HG03045 (cell line): ENCODE data around the gene RSPH6A.

ENCODE experiments used
- ATAC-seq: cut with Tn5 transposase; IDR thresholded peaks from one replicate; pipeline ENCODE4 v1.9.1; 2021; ENCODE audit warnings: mild to moderate bottlenecking, moderate library complexity; ENCODE audit not compliant: unreplicated experiment

Gene RSPH6A

DNA sequence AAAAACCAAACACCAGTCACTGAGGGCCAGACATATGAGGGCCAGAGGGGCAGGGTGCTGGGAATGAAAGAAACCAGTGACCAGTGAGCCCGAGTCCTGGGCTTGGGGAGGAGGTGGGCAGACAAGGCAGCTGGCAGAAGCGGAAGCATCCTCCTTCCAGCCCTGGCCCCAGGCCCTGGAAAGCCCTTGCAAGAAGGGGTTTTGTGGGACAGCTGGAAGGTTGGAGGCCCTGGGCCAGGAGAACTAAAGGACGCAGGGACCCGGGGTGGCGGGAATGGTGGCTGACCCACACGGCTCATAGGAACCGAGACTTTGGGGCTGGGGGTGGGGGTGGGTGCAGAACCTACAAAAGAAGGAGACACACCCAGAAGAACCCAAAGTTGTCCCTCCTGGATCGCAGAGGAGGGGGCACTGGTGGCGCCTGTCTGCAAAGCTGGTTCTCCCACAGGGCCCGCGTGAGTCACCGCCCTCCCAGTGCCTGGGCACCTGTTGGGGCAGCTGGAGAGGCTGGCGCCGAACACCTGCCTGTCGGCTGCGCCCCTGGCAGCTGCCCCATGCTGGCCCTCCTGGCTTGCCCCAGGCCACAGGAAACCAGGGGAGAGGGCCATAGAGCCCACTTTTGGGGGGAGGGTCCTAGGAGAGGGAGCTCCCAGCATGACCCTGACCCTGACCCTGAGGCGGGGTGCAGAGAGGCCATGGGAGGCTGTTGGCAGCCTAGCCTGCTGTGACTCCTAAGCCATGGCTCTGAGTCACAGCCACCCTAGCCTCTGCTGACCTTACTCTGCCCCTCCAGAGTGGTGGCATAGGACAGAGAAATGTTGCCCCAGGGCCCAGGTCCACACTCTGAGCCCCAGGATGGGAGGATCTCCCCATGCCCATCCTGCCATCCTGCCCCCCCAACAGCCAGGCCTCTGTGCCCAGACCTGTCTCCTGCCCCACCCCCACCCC is 33.6 kb downstream of the RSPH6A start:
- no peak for ATAC-seq

DNA sequence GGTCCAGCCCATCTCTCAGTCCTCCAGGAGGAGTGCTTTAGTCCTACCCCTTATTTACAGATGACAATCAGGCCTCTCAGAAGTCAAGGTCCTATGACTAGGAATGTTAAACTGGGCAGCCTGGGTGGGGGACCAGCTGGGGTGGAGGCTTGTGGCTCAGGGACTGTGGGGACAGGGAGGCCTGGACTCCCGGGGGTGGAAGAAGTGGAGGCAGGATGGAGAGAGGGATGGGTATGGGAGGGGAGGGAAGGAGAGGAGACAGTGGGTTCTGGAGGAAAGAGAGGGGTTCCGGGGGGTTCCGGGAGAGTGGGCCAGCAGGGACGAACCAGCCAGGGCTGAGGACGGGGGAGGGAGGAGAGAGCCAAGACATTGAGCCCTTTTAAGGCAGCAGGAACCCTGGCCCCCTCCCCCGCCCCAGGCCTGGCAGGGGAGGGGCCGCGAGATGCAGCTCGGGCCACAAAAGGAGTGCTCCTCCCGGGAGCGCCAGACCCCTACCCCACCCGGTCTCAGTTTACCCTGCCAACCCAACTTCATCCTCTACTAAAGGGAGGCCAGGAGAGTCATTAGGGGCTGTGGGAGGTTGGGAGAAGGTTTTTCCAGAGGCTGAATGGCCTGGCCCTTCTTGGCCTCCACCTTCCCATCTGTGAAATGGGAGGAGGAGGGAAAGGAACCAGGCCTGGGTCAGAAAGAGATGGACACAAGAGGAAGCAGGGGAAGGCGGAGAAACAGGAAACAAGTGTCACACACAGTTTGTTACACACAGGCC is 34.5 kb downstream of the RSPH6A start:
- ATAC-seq = no peak

- no peak for ATAC-seq
Observed at GRCh38 chr19:45780146-45780447, 35.0 kb downstream of the RSPH6A start.

DNA sequence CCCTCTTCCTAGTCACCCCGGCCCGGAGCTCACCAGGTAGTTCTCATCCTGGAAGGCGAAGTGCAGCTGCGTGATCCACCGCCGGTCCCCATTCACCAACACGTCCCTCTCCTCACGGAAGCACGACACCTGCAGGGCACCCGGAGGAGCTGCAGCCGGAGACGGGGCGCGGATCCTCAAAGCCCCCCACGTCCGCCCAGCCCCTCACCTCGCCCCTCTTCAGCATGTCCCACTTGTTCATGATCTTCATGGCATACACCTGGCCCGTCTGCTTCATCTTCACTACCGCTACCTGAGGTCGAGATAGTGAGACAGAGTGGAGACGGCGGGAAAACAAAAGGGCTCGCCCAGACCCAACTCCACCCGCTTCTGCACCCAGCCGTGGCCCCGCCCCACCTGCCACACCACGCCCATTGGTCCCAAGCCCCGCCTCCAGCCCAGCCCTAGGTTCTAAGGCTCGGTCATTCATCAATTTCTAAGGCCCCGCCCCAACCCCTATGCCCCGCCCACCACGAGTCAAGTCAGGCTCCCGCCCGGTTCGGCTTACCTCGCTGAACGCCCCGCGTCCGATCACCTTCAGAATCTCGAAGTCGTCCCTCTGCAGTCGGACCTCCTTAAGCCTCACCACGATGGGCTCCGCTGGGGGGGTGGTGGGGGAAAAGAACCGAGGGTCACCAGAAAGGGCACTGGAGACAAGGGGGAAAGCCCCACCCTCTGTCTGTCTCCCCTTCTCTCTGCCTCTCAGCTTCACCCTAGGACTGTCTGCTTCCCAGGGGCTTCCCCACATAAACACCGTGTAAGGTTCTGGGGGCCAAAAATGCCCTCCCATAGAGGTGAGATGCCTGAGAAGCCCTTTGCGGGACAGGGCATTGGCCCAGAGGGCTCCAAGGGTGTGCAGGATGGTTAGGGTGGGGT is 35.6 kb downstream of the RSPH6A start:
- peak; percentile 75 for ATAC-seq

DNA sequence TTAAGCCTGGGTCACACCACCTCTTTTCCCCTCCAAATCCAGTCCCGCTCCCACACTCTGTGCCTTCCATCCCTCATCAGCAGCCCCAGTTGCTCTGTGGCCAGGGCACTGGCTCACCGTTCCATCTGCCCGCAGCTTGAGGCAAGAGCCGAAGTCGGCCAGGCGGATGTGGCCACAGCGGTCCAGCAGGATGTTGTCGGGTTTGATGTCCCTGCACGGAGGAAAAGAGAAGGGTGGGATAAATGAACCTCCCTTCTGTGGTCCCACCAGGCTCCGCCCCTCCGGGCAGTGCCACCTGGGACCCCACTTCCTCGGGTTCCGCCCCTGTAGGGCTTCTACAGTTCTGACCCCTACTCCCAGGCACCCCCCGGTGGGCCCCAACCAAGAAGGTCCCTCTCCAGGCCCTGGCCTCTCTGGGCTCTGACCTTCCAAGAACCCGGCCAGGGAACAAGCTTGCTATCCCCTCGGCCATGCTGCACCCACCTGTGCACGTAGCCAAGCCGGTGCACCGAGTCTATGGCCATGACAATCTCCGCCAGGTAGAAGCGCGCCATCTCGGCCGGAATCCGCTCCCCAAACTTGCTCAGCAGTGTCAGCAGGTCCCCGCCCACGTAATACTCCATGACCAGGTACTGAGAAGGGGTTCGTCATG is 37.0 kb downstream of the RSPH6A start:
- ATAC-seq = no peak

DNA sequence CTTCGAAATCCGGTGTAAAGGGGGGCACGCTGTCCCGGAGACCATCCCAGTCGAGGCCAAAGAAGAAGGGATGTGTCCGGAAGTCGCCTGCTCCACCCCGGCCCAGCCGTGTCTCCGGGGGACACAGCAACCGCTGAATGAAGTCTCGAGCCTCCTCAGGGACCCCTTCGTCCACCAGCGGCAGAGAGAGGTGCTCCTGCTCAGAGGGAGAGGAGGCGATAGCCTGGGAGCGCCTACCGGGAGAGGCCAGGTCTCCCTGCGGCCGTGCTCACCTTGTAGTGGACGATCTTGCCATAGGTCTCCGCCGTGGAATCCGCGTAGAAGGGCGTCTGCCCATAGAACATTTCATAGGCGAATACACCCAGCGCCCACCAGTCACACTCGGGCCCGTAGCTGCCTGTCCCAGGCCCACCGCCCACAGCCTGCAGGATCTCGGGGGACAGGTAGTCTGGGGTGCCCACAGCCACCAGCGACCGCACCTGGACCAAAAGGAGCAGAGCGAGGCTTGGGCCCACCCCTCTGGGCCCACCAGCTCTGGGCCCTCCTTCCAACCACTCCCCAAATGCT is 37.6 kb downstream of the RSPH6A start:
- ATAC-seq = no peak

- no peak for ATAC-seq
Observed at GRCh38 chr19:45774765-45775164, 40.3 kb downstream of the RSPH6A start.

GRCh38 chr19:45773384-45773783 is 41.7 kb downstream of the RSPH6A start:
- ATAC-seq = no peak

- no peak for ATAC-seq
Observed at GRCh38 chr19:45772912-45773311, 42.2 kb downstream of the RSPH6A start.

DNA sequence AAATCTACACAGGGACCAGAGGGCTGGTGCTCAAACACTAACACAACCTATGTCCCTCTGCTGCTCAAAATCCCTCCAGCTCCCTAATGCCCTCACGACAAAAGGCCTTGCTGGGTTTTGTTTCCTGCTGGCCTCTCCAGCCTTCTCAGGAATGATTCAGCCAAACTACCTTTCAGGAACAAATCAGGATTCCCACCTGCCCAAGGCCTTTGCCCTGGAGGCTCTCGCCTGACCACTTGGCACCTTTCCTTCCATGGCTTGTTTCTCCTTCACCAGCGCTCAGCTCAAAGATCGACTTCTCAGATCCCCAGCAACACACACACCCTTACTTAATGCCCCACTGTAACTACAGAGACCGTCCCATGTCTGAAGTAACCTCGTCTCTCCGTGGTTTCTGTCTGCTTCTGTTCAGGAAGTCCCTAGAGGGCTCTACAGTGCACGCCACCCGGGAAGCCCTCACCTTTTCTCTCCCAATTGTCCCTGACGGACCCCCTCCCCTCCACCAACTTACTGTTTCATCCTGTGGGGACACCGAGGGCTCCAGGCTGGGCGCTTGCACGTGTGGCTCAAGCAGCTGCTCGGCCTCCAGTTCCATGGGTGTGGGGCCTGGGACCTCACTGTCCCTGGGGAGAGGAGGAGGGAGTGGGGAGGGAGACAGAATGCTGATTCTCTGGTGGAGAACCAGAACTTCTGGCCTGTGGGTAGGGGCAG is 42.8 kb downstream of the RSPH6A start:
- no peak for ATAC-seq

- ATAC-seq = no peak
Observed at GRCh38 chr19:45771311-45771933, 43.7 kb downstream of the RSPH6A start.

DNA sequence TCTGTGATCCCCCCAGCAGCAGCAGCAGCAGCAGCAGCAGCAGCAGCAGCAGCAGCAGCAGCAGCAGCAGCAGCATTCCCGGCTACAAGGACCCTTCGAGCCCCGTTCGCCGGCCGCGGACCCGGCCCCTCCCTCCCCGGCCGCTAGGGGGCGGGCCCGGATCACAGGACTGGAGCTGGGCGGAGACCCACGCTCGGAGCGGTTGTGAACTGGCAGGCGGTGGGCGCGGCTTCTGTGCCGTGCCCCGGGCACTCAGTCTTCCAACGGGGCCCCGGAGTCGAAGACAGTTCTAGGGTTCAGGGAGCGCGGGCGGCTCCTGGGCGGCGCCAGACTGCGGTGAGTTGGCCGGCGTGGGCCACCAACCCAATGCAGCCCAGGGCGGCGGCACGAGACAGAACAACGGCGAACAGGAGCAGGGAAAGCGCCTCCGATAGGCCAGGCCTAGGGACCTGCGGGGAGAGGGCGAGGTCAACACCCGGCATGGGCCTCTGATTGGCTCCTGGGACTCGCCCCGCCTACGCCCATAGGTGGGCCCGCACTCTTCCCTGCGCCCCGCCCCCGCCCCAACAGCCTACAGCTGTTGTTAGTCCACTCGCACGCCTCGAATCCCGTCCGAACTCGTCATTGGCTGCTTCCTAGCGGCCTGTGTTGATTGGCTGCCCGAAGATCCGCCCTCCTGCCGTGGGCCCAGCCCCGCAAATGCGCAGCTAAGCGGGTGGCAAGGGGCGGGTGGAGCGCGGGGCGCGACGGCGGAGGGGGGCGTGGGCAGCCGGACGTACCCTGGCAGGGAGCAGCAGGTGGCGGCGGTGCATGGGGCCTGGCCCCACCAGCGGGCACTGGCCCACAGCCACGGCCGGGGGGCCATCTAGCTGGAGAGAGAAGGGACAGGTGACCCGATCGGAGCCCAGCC is 44.7 kb downstream of the RSPH6A start:
- ATAC-seq = peak; percentile 43

GRCh38 chr19:45769821-45770191 is 45.3 kb downstream of the RSPH6A start:
- no peak for ATAC-seq

- peak; percentile 61 for ATAC-seq
Observed at GRCh38 chr19:45768984-45769782, 45.9 kb downstream of the RSPH6A start, which contains the start of gene SIX5. TSS of gene SIX5 (minus strand) at chr19:45769252. CDS start at chr19:45768844, 408 bp downstream.

GRCh38 chr19:45768655-45768983 is 46.5 kb downstream of the RSPH6A start:
- ATAC-seq = no peak

DNA sequence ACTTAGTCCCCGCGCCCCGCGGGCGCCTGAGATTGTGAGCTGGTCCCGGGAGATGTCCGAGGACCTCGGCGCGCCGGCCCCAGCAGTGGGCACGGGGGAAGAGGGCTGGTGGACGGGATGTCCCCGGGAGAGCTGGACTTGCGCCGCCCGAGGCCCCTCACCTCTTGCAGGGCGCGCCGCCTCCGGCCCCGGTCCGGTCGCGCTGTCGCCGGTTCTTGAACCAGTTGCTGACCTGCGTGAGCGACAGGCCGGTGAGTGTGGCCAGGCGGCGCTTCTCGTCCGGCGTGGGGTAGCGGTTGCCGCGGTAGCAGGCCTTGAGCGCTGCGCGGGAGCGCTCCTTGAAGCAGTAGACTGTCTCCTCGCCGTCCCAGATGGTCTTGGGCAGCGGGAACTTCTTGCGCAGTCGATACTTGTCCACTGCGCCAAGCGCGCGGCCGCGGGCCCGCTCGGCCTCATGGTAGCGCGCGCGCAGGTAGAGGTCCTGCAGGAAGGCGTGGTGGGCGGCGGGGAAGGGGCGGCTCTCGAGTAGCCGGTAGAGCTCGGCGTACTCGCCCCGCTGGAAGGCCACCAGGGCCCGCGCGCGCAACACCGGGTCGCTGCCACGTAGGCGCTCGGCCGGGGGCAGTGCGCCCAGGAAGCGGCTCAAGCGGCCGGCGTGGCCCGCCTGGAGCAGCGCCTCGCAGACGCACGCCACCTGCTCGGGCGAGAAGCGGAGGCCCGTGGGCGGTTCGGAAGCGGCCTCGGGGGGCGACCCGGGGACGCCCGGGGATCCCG is 47.0 kb downstream of the RSPH6A start:
- ATAC-seq = no peak

DNA sequence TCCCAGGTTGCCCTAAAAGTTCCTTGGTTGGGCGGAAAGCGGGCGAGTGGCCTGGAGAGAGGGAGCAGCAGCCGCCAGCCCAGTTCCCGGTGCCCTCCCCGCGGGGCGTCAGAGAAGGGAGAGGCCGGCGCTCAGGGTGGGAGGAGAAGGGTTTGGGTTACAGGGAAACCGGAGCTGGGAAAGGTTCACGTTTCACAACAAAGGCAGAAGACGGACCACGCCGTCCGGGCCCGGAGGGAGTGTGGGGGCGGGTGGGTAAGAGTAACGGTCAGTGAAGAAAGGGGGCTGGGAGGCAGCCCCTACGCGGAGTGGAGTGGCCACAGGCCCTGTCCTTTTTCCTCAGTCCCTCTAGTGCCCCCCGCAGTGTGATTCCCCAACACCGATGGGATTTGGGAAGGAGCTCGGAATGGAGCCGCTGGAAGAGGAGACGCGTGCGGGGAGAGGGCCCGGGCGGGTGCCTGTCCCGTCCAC is 47.7 kb downstream of the RSPH6A start:
- ATAC-seq = no peak
